HL-60 (cell line): ENCODE measurements around the gene HS6ST3.

Experiments used
- POLR2AphosphoS5 ChIP-seq: IDR thresholded peaks from 2 replicates; pipeline ENCODE4 v1.6.1; 2012; ENCODE audit warnings: low read depth
- SPI1 ChIP-seq: IDR thresholded peaks from 2 replicates; pipeline ENCODE4 v1.6.1; 2012; ENCODE audit warnings: low read depth, mild to moderate bottlenecking, borderline replicate concordance
- TF ChIP-seq, protein P1 (sequence below): IDR thresholded peaks from one replicate; pipeline ENCODE4 v1.5.1; 2011; ENCODE audit warnings: low read length, control low read depth, inconsistent platforms; ENCODE audit not compliant: insufficient read depth

DNA sequence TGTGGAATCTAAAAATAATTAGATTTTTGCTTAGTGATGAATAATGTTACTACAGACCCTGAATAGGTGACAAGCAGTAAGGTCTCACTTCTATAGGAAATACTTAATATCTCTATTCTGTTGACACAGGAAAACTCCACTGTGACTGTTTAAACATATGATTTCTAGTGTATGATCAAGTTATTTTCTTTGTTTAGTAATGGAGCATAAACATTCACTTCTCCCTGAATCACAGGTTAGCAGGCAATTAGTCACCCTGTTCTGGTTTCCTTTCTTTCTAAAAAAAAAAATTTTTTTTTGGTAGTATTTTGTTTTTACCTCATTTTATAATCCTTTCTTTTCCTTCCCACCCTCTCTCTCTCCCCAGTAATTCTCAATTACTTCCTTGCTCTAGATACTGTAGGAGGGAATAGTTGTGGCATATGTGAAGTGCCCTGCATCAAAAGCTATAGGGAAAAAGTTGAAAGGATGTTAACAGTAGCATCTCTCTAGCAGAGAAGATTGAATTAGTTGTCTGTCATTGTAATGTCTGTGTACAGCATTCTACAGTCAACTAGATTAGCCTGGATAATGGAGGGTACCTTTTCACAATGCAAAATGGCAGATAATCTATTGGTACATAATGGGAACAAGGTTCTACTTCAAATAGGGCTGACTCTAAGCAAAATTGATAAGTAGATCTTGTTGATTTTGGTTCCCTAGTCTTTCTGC lies 3.5 kb downstream of the HS6ST3 start:
- TF ChIP-seq, protein P1, sequence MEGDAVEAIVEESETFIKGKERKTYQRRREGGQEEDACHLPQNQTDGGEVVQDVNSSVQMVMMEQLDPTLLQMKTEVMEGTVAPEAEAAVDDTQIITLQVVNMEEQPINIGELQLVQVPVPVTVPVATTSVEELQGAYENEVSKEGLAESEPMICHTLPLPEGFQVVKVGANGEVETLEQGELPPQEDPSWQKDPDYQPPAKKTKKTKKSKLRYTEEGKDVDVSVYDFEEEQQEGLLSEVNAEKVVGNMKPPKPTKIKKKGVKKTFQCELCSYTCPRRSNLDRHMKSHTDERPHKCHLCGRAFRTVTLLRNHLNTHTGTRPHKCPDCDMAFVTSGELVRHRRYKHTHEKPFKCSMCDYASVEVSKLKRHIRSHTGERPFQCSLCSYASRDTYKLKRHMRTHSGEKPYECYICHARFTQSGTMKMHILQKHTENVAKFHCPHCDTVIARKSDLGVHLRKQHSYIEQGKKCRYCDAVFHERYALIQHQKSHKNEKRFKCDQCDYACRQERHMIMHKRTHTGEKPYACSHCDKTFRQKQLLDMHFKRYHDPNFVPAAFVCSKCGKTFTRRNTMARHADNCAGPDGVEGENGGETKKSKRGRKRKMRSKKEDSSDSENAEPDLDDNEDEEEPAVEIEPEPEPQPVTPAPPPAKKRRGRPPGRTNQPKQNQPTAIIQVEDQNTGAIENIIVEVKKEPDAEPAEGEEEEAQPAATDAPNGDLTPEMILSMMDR = no peak
- TF ChIP-seq POLR2AphosphoS5 (no peak), SPI1 (no peak)
